Lung (tissue), 12 donors: Measurements from ENCODE around the gene KIAA2012. TPM values are rescaled to one million over a fixed set of nuclear protein-coding genes. Genes with fewer than 3 reads are reported as not detected.

Experiments
- ATAC-seq: fragments of 200-7000 bp; cut with Tn5 transposase; one replicate; pipeline ENCODE4 v1.9.1; 2020; ENCODE audit warnings: moderate number of reproducible peaks; ENCODE audit not compliant: insufficient read depth, low FRiP score
- DNase-seq, 3 donors: peaks; one replicate each; pipeline ENCODE4 v3.0.0-alpha.2; 2013 to 2017
- H3K27ac ChIP-seq, 2 donors: one replicate each; pipeline ENCODE4 v1.5.1; 2013; ENCODE audit warnings: mild to moderate bottlenecking in 2 of 2, moderate library complexity in 2 of 2, control low read depth in 1 of 2, inconsistent platforms in 1 of 2, low read depth in 1 of 2, low read length in 1 of 2
- H3K27me3 ChIP-seq, 3 donors: one replicate each; pipeline ENCODE4 v1.5.1; 2013; ENCODE audit warnings: low read length in 2 of 3; ENCODE audit not compliant: control insufficient read depth in 3 of 3, insufficient read depth in 3 of 3
- H3K36me3 ChIP-seq, 4 donors: one replicate each; pipeline ENCODE4 v1.5.1; 2013; ENCODE audit warnings: low read length in 4 of 4, mild to moderate bottlenecking in 1 of 4, moderate library complexity in 1 of 4; ENCODE audit not compliant: control insufficient read depth in 4 of 4, insufficient read depth in 4 of 4
- H3K4me1 ChIP-seq, 5 donors: one replicate each; pipeline ENCODE4 v1.5.1; 2013; ENCODE audit warnings: low read length in 5 of 5, mild to moderate bottlenecking in 2 of 5, moderate library complexity in 1 of 5; ENCODE audit not compliant: control insufficient read depth in 5 of 5, insufficient read depth in 5 of 5
- H3K4me3 ChIP-seq: one replicate; pipeline ENCODE4 v1.5.1; 2013; ENCODE audit warnings: mild to moderate bottlenecking, control low read depth, moderate library complexity
- H3K9ac ChIP-seq, 2 donors: one replicate each; pipeline ENCODE4 v1.5.1; 2013; ENCODE audit warnings: low read length in 2 of 2, control low read depth in 1 of 2; ENCODE audit not compliant: insufficient read depth in 1 of 2
- H3K9me3 ChIP-seq, 4 donors: one replicate each; pipeline ENCODE4 v1.5.1; 2013; ENCODE audit warnings: low read length in 3 of 4, mild to moderate bottlenecking in 1 of 4, moderate library complexity in 1 of 4; ENCODE audit not compliant: control insufficient read depth in 4 of 4, insufficient read depth in 3 of 4
- WGBS, 2 donors: extraction: QIAGEN DNeasy Blood & Tissue Kit; methylation state at CpG; one replicate each; pipeline ENCODE4 v1.1.7; 2013; 5-methylcytosine and 5-hydroxymethylcytosine counted together
- polyA plus RNA-seq, 2 donors: library from polyadenylated mRNA; stranded (reverse); fragments of 200-250 nt; gene quantifications; one replicate each; pipeline ENCODE4 v1.2.1, GENCODE V29; 2013
- total RNA-seq, 2 donors: library from RNA; depleted of rRNA in 1 of 2; stranded (reverse); fragments of >200 nt in 1 of 2; gene quantifications; one replicate each; pipeline ENCODE4 v1.2.1, GENCODE V29; 2014 to 2021
- TF ChIP-seq, protein P1 (sequence below): IDR thresholded peaks from 2 replicates; pipeline ENCODE4 v1.5.1; 2012; ENCODE audit warnings: mild to moderate bottlenecking; ENCODE audit errors: control extremely low read depth, extremely low read depth
- donor health status: control.
- donor health status: control.
- donor health status: Bipolar disorder and iron deficiency.
- donor health status: healthy.
- donor health status: DM: yes; HTN: yes; CAD: no.

The KIAA2012 gene
- total and polyA plus RNA-seq, 4 donors, result 0.69 to 8.5 (median 3.6) TPM

DNA sequence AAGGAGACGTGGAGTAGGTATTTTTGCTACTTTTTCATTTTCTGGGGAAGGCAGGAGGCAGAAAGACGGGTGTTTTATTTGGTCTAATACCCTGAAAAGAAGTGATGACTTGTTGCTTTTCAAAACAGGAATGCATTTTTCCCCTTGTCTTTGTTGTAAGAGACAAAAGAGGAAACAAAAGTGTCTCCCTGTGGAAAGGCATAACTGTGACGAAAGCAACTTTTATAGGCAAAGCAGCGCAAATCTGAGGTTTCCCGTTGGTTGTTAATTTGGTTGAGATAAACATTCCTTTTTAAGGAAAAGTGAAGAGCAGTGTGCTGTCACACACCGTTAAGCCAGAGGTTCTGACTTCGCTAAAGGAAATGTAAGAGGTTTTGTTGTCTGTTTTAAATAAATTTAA is 36.0 kb upstream of the KIAA2012 start:
- 63 to 65% methylated on average over 7 of the region's 7 CpGs for WGBS, 2 donors
- peaks cover 0 to 7% (median 0%) of the 10 kb centered on the region in 4 donors for H3K9me3 ChIP-seq
- H3K27ac ChIP-seq, result no peak overlapping the region
- TF ChIP-seq, protein P1, sequence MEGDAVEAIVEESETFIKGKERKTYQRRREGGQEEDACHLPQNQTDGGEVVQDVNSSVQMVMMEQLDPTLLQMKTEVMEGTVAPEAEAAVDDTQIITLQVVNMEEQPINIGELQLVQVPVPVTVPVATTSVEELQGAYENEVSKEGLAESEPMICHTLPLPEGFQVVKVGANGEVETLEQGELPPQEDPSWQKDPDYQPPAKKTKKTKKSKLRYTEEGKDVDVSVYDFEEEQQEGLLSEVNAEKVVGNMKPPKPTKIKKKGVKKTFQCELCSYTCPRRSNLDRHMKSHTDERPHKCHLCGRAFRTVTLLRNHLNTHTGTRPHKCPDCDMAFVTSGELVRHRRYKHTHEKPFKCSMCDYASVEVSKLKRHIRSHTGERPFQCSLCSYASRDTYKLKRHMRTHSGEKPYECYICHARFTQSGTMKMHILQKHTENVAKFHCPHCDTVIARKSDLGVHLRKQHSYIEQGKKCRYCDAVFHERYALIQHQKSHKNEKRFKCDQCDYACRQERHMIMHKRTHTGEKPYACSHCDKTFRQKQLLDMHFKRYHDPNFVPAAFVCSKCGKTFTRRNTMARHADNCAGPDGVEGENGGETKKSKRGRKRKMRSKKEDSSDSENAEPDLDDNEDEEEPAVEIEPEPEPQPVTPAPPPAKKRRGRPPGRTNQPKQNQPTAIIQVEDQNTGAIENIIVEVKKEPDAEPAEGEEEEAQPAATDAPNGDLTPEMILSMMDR, result no peak
- H3K27me3 ChIP-seq, result no peaks in the 10 kb centered on the region
- peaks cover 0 to 17% (median 7%) of the 10 kb centered on the region in 4 donors for H3K36me3 ChIP-seq
- H3K9ac ChIP-seq, result peak overlapping the region; percentile 3 to 63
- H3K4me1 ChIP-seq, result peaks cover 0 to 51% (median 22%) of the 10 kb centered on the region in 5 donors
- no peak overlapping the region for H3K4me3 ChIP-seq
- ATAC-seq (no peak), DNase-seq (peak in 1 of 3 donors; percentile 31)

DNA sequence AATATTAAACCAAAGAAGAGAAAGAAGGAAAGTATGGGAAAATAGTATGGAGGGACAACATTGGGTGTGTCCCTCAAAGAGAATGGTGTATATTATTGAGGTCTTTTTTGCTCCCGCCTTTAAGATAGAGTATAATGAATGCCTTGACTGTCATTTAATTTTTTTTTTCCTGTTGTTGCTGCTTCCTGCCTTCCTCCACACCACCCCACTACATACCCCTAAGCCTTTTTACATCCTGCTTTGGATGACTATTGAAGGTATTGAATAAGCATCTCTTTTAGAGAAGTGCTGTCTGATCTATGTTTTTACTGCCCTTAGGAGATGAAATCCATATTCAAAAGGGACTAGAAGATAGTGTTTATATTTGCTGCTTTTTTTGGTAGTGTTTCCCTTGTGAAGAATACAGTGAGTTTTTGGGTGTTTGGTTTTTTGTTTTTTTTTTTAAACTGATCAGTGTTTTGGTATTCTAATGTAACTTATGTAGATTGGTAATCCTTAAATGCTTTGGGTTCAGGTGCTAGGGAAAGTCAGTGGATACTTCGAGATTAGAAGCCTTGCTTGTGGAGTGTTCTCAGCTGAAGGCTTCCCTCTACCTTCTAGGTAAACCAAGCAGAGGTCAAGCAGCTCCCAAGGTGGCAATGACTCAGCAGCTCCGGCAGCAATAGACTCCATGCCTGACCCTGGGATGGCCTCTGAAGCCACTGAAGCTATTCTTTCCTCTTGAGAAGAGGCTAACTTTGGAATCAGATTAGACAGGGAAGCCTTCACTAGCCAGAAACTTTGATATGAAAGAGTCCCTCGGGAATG is 34.4 kb upstream of the KIAA2012 start:
- 43 to 66% methylated on average over 4 of the region's 4 CpGs for WGBS, 2 donors
- Histone ChIP-seq H3K4me3 (no peak overlapping the region), H3K27me3 (no peaks in the 10 kb centered on the region), H3K9ac (no peak overlapping the region), H3K36me3 (peaks cover 0 to 17% (median 7%) of the 10 kb centered on the region in 4 donors), H3K9me3 (peaks cover 0 to 8% (median 0%) of the 10 kb centered on the region in 4 donors), H3K27ac (no peak overlapping the region), H3K4me1 (peaks cover 0 to 50% (median 22%) of the 10 kb centered on the region in 5 donors)
- DNase-seq (no peak), ATAC-seq (no peak)
- TF ChIP-seq, protein P1, result no peak

DNA sequence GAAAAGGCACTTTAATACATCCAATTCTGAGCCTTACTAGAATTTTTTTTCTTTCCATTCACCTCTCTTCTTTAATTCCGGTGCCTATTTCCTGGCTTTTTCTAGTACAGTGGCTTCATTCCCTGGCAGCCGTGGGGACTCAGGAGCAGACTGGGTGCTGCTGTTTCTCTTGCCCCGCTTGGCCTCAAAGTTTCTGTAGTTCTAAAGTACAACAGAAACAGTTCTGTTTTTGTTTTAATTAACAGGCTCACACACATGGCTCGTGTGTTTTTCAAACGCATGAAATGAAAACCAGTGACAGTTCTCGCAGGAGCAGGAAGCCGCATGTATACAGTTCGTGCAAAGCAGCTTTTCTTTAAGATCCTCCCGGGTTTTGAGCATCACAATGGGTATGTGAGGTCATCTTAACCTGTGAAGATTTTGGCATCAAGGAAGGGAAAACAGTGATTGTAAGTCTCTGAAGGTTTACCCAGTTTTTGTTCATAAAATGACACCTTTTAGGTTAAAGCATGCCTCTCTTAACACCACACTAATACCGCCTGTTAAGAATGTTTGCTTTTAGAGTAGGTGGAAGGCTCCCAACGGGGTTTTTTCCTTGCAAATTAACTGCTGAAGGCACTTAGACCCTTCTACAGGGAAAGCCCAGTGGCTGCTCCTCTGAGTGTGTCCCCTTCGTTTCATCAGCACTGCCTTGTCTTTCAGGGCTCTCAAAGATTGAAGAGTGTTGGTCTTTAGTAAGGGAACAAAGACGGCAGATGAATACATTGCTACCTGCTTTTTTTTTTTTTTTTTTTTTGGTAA is 33.6 kb upstream of the KIAA2012 start:
- H3K4me3 ChIP-seq, result no peak overlapping the region
- H3K27ac ChIP-seq, result peak overlapping the region in 1 of 2 donors; percentile 23
- H3K36me3 ChIP-seq, result peaks cover 0 to 17% (median 7%) of the 10 kb centered on the region in 4 donors
- no peak for ATAC-seq
- TF ChIP-seq, protein P1, result no peak
- peaks cover 0 to 50% (median 20%) of the 10 kb centered on the region in 5 donors for H3K4me1 ChIP-seq
- H3K9me3 ChIP-seq, result peaks cover 0 to 8% (median 0%) of the 10 kb centered on the region in 4 donors
- 39 to 60% methylated on average over 13 of the region's 13 CpGs for WGBS, 2 donors
- H3K27me3 ChIP-seq, result no peaks in the 10 kb centered on the region
- DNase-seq, result peak in 1 of 3 donors; percentile 32
- no peak overlapping the region for H3K9ac ChIP-seq
